AG04449 (cell line): Measurements from ENCODE around the gene PCDH17.

Experiments used
- CTCF ChIA-PET: fragments of 350-600 bp; formaldehyde crosslinking; extraction: SDS; loops from one replicate; lab custom pipeline; 2021; ENCODE audit warnings: antibody characterized with exemption; lab: Yijun Ruan, JAX
- POLR2A ChIA-PET: fragments of 400-600, 350-600 bp; formaldehyde crosslinking; extraction: SDS; loops from one replicate; lab custom pipeline; 2020; ENCODE audit warnings: antibody characterized with exemption, inconsistent platforms; lab: Yijun Ruan, JAX
- DNase-seq: peaks from one replicate; pipeline ENCODE4 v3.0.0-alpha.2; 2010; ENCODE audit warnings: low read depth, low spot score
- H3K4me3 ChIP-seq: 2 replicates; pipeline ENCODE4 v1.5.1; 2011; ENCODE audit warnings: low read depth, mild to moderate bottlenecking, control low read depth, low read length
- CTCF ChIP-seq: IDR thresholded peaks from one replicate; pipeline ENCODE4 v1.5.1; 2011; ENCODE audit warnings: mild to moderate bottlenecking, moderate library complexity, low read length, control low read depth, inconsistent platforms; ENCODE audit not compliant: insufficient read depth; ENCODE audit errors: missing control alignments

The PCDH17 gene

GRCh38 chr13:57641051-57641450 is 9.5 kb downstream of the PCDH17 start:
- no peak for DNase-seq
- TF ChIP-seq CTCF: no peak
- ChIA-PET CTCF (interaction anchor here (1.9 kb wide), 1 partner anchor 16 kb away, joined by 6 read pairs; no protein-coding TSS in a partner anchor), POLR2A (no interaction called here)
- H3K4me3 ChIP-seq: no peak overlapping the region

- DNase-seq: no peak
- ChIA-PET CTCF (no interaction called here), POLR2A (no interaction called here)
- no peak overlapping the region for H3K4me3 ChIP-seq
- TF ChIP-seq CTCF: no peak
These were observed 12.6 kb downstream of the PCDH17 start for GRCh38 chr13:57644106-57644505.

GRCh38 chr13:57653229-57653989 is 21.9 kb downstream of the PCDH17 start:
- no peak overlapping the region for H3K4me3 ChIP-seq
- ChIA-PET POLR2A (no interaction called here), CTCF (interaction anchor here (2.0 kb wide), 1 partner anchor 29 kb away, joined by 7 read pairs; no protein-coding TSS in a partner anchor)
- TF ChIP-seq CTCF: no peak
- DNase-seq: no peak

GRCh38 chr13:57665481-57665880 is 33.9 kb downstream of the PCDH17 start:
- no peak for TF ChIP-seq CTCF
- no peak for DNase-seq
- ChIA-PET POLR2A (no interaction called here), CTCF (no interaction called here)
- H3K4me3 ChIP-seq: no peak overlapping the region

- DNase-seq: no peak
- H3K4me3 ChIP-seq: no peak overlapping the region
- POLR2A ChIA-PET: no interaction called here
- TF ChIP-seq CTCF: no peak
- CTCF ChIA-PET: no interaction called here
These were observed 34.8 kb downstream of the PCDH17 start for GRCh38 chr13:57666131-57666953.

GRCh38 chr13:57672168-57672567 is 40.6 kb downstream of the PCDH17 start:
- ChIA-PET CTCF (no interaction called here), POLR2A (no interaction called here)
- no peak for DNase-seq
- H3K4me3 ChIP-seq: no peak overlapping the region
- TF ChIP-seq CTCF: no peak
